Heart right ventricle (tissue), 16 donors: ENCODE results near the gene STAB2. TPM values are rescaled to one million over a fixed set of nuclear protein-coding genes. Genes with fewer than 3 reads are reported as not detected.

Source experiments
- ATAC-seq, 8 donors: fragments of 200-7000 bp; cut with Tn5 transposase; one replicate each; pipeline ENCODE4 v1.9.1; 2020; ENCODE audit warnings: mild to moderate bottlenecking in 8 of 8, moderate library complexity in 8 of 8, moderate number of reproducible peaks in 1 of 8
- DNase-seq, 2 donors: peaks; one replicate each; pipeline ENCODE4 v3.0.0-alpha.2; 2020
- H3K27ac ChIP-seq, 10 donors: fragments of 200-600 bp; sonication (generic) in 2 of 10; one replicate each; pipeline versions ENCODE4 v1.5.0 to v1.8.0; 2020 to 2022; ENCODE audit warnings: mild to moderate bottlenecking in 3 of 10
- H3K27me3 ChIP-seq, 7 donors: fragments of 200-600 bp; one replicate each; pipeline ENCODE4 v1.8.0; 2021 to 2022; ENCODE audit warnings: mild to moderate bottlenecking in 2 of 7
- H3K36me3 ChIP-seq, 9 donors: fragments of 200-600 bp; sonication (generic) in 1 of 9; one replicate each; pipeline versions ENCODE4 v1.5.0 to v1.8.0; 2020 to 2022; ENCODE audit warnings: mild to moderate bottlenecking in 2 of 9
- H3K4me1 ChIP-seq, 9 donors: fragments of 200-600 bp; sonication (generic) in 1 of 9; one replicate each; pipeline versions ENCODE4 v1.5.0 to v1.8.0; 2020 to 2022; ENCODE audit warnings: mild to moderate bottlenecking in 4 of 9
- H3K4me3 ChIP-seq, 10 donors: fragments of 200-600 bp; sonication (generic) in 2 of 10; one replicate each; pipeline versions ENCODE4 v1.5.0 to v1.8.0; 2020 to 2022; ENCODE audit warnings: mild to moderate bottlenecking in 7 of 10, moderate library complexity in 2 of 10
- H3K9me3 ChIP-seq, 11 donors: fragments of 200-600 bp in 10 of 11; sonication (generic) in 2 of 11; one replicate each; pipeline versions ENCODE4 v1.5.0 to v1.8.0; 2013 to 2022; ENCODE audit warnings: mild to moderate bottlenecking in 2 of 11, control low read depth in 1 of 11, moderate library complexity in 1 of 11
- WGBS, 2 donors: extraction: QIAGEN DNeasy Blood & Tissue Kit; methylation state at CpG; one replicate each; pipeline ENCODE4 v1.1.7; 2013; ENCODE audit warnings: inconsistent platforms in 1 of 2; 5-methylcytosine and 5-hydroxymethylcytosine counted together
- intact Hi-C, 10 donors: fragments of 100-400 bp; cut with DNase I; formaldehyde crosslinking; loops; one replicate each; pipeline versions ENCODE4 v1.11.1 to v1.14.2; 2022
- polyA plus RNA-seq, 2 donors: library from polyadenylated mRNA; stranded (reverse); fragments of 200-250 nt; gene quantifications; one replicate each; pipeline ENCODE4 v1.2.3, GENCODE V29; 2013
- total RNA-seq, 10 donors: library from RNA; stranded (reverse); fragmentation: NEBNext Ultra II Directional in 3 of 10; extraction: Animal tissue kit (Norgen Biotek cat#: 25700) in 3 of 10; gene quantifications; one replicate each; pipeline versions ENCODE4 v1.2.1 to v1.2.4, GENCODE V29; 2021 to 2023
- TF ChIP-seq, protein P1 (sequence below), 9 donors: fragments of 200-600 bp; sonication (generic) in 2 of 9; IDR thresholded peaks; one replicate each; pipeline versions ENCODE4 v1.5.0 to v1.8.0; 2021 to 2022; ENCODE audit warnings: antibody characterized with exemption in 9 of 9, mild to moderate bottlenecking in 5 of 9, moderate library complexity in 1 of 9
- donor health status: Arrhythmogenic right ventricular cardiomyopathy.
- donor health status: ischemic (EF 13 %, LVEDD 7.1; RV severe dilation, severe dysfunction).
- donor health status: healthy with polysubstance abuse.
- donor health status: DM: no; HTN: yes; CAD: no.
- donor health status: DM: no; HTN: no; CAD: no.
- donor health status: ischemic (EF 25% LVEDD 6.9; RV normal size, moderate dysfunction).
- donor health status: ischemic (EF 25% LVEDD 5.7; RV mildly dilated, moderate dysfunction).
- donor health status: healthy.
- donor health status: DM: yes; HTN: yes; CAD: no.
- donor health status: Ischemic cardiomyopathy.
- donor health status: ischemic (EF 35%, LVEDD 5.7; RV mildly dilated, moderate dysfunction).
- donor health status: nonischemic (EF 11% LVEDD 7.7; RV severe dilation, severe dysfunction).
- donor health status: DM: yes; HTN: yes; CAD: no.
- donor health status: PGD.
- donor health status: ischemic (EF 29% LVEDD 5.4; RV normal size, mild dysfunction).
- donor health status: nonischemic (EF 23%, LVEDD 6.1; RV moderate dilation, normal function).

STAB2 gene
- total and polyA plus RNA-seq, 12 donors, result 0.01 to 0.50 (median 0.17) TPM; not detected in 3

DNA sequence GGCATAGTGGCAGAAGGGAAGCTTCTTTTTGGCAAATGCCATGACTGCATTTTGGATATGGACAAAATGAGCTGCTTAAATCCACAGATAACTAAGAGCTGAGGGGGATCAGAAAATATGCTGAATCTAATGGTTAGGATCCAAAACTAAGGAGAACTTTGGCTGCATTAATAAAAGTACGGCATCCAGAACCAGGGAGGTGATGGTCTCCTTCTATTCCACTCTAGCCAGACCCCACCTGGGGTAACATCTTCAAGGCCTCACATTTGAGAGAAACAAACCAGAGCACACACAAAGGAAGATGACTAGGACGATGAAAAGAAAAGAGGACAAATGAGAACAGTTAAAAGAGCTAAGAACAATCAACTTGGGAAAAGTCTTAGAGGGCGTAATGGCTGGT lies 226.4 kb downstream of the STAB2 start:
- H3K9me3 ChIP-seq, result no peaks in the 10 kb centered on the region
- no peak overlapping the region for H3K27ac ChIP-seq
- peaks cover 0 to 8% (median 0%) of the 10 kb centered on the region in 9 donors for H3K4me1 ChIP-seq
- intact Hi-C loops, result no loop called here
- H3K27me3 ChIP-seq, result no peaks in the 10 kb centered on the region
- WGBS, 2 donors, result 94 to 97% methylated on average over 3 of the region's 3 CpGs
- no peaks in the 10 kb centered on the region for H3K36me3 ChIP-seq
- TF ChIP-seq, protein P1, sequence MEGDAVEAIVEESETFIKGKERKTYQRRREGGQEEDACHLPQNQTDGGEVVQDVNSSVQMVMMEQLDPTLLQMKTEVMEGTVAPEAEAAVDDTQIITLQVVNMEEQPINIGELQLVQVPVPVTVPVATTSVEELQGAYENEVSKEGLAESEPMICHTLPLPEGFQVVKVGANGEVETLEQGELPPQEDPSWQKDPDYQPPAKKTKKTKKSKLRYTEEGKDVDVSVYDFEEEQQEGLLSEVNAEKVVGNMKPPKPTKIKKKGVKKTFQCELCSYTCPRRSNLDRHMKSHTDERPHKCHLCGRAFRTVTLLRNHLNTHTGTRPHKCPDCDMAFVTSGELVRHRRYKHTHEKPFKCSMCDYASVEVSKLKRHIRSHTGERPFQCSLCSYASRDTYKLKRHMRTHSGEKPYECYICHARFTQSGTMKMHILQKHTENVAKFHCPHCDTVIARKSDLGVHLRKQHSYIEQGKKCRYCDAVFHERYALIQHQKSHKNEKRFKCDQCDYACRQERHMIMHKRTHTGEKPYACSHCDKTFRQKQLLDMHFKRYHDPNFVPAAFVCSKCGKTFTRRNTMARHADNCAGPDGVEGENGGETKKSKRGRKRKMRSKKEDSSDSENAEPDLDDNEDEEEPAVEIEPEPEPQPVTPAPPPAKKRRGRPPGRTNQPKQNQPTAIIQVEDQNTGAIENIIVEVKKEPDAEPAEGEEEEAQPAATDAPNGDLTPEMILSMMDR (IDR thresholded peaks at IDR 0.05), result no peak
- DNase-seq, result no peak
- H3K4me3 ChIP-seq, result no peak overlapping the region
- no peak for ATAC-seq

DNA sequence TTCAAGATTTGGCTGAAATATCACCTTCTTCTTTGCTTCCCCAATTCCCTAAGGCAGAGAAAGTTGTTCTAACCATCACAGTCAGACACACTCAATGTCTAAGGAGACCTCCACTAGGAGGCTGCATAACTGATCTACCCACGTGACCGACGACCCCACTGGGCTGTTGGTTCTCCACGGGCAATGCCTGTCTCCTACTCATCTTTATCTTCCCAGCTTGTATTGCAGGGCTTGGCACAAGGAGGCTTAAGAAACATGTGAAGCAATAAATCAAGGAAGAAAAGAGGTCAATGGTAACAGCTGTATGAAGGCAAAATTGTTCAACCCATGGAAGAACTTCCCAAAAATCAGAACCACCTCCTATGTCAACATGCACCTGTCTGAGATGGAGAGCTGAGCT lies 226.9 kb downstream of the STAB2 start:
- H3K27me3 ChIP-seq, result no peaks in the 10 kb centered on the region
- peak overlapping the region in 1 of 10 donors; percentile 29 for H3K27ac ChIP-seq
- intact Hi-C loops, result no loop called here
- H3K4me3 ChIP-seq, result no peak overlapping the region
- DNase-seq (no peak), ATAC-seq (no peak)
- H3K36me3 ChIP-seq, result no peaks in the 10 kb centered on the region
- WGBS, 2 donors, result 72 to 73% methylated on average over 4 of the region's 4 CpGs
- no peaks in the 10 kb centered on the region for H3K9me3 ChIP-seq
- TF ChIP-seq, protein P1 (IDR thresholded peaks at IDR 0.05), result no peak
- peaks cover 0 to 8% (median 0%) of the 10 kb centered on the region in 9 donors for H3K4me1 ChIP-seq

DNA sequence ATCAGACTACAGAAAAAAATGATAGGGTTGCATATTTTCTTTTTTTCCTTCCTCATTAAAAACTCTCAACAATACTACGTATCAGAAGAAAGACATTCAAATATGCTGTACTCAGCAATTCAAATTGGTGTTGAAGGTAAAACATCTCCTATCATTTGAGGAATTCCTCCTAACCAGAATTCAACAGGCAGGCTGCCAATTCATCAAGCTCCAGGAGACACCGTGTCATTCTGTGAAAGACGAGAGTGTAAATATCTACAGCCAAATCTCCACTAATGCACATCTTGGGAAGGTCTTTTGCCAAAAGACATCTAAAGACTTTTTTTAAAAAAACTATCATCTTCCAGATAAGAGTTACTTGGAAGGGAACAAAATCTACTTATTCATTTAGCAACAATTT lies 227.4 kb downstream of the STAB2 start:
- intact Hi-C loops, result no loop called here
- no peak overlapping the region for H3K27ac ChIP-seq
- H3K36me3 ChIP-seq, result no peaks in the 10 kb centered on the region
- H3K4me1 ChIP-seq, result peaks cover 0 to 8% (median 0%) of the 10 kb centered on the region in 9 donors
- TF ChIP-seq, protein P1 (IDR thresholded peaks at IDR 0.05), result no peak
- H3K27me3 ChIP-seq, result no peaks in the 10 kb centered on the region
- ATAC-seq (no peak), DNase-seq (no peak)
- H3K9me3 ChIP-seq, result no peaks in the 10 kb centered on the region
- 49 to 64% methylated on average over 3 of the region's 3 CpGs for WGBS, 2 donors
- no peak overlapping the region for H3K4me3 ChIP-seq

Other genes starting within 250 kb of the STAB2 start
- gene C12orf42, start 91.3 kb upstream of the STAB2 start, total RNA-seq, result under 1 TPM in 1 of 10 donors, not detected in 9; 0.21 TPM
- gene C12orf42, start 91.3 kb upstream of the STAB2 start, polyA plus RNA-seq, result not detected